Hematopoietic multipotent progenitor cell treated with erythropoietin and hydrocortisone succinate and interleukin-3 and kit ligand, for 8 days (in vitro differentiated cells): ENCODE measurements around the gene CETN2.
"Not testable (repeated sequence)": the region's sequence is repeated elsewhere in the genome, so short reads cannot be mapped to it uniquely, and the experiment has no call there.

ENCODE experiments used
- DNase-seq: peaks from one replicate; pipeline ENCODE4 v3.0.0-alpha.2; 2015

Gene CETN2

DNA sequence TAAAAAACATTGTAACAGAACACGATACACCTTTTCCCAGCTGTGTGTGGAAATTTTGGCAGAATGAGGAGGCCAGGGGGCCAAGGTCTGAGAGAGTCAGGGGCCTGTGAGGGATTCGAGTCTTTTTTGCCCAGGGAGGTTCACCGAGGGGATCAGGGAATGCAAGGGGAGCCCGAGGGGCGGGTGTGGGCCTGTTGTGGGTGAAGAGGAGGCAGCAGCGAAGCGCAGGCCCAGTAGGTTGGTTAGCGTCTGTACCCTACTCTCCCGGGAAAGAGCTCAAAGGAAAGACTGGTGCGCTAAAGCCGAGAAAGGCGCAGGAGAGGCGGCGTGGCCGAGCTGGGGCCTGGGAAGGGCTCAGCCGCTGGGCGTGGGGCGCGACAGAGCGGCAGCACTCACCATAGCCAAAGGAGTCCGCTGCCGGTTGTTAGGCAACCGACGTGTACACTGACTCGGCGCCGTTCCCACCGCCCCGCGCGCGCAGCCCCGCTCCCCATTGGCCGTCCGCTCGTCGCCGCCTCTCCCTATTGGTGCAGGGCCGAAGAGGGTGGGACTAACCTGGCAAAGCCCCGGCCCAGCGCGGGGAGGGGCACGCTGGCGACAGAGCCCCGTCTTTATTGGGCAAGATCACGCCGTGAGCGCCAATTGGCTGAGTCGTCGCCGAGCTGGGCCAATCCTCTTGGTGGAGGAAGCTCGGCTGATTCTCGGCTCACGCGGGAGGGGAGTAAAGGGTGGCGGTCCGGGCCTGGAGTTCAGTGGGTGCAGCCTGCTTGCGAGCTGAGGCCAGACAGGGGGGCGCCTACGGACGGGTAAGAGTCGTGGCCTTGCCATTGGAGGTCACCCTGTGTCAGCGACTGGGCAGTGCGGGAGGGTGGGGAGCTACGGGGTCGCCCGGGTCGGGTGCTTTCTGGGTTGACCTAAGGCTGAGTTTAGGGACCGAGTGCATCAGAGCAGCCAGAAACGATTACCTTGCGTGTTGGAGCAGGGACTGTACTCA lies at the start of gene CETN2, which contains the start of gene NSDHL:
TSS of gene CETN2 (minus strand) at position 446 of the 994 bp plus-strand sequence. CDS start at position 399, 47 bp downstream.
TSS of gene NSDHL (plus strand) at position 752 of the 994 bp plus-strand sequence. CDS start 15,262 bp downstream, outside the sequence.
- peak; percentile 94 for DNase-seq

GRCh38 chrX:152878976-152879755 lies 48.6 kb upstream of the CETN2 start:
- no peak for DNase-seq

DNA sequence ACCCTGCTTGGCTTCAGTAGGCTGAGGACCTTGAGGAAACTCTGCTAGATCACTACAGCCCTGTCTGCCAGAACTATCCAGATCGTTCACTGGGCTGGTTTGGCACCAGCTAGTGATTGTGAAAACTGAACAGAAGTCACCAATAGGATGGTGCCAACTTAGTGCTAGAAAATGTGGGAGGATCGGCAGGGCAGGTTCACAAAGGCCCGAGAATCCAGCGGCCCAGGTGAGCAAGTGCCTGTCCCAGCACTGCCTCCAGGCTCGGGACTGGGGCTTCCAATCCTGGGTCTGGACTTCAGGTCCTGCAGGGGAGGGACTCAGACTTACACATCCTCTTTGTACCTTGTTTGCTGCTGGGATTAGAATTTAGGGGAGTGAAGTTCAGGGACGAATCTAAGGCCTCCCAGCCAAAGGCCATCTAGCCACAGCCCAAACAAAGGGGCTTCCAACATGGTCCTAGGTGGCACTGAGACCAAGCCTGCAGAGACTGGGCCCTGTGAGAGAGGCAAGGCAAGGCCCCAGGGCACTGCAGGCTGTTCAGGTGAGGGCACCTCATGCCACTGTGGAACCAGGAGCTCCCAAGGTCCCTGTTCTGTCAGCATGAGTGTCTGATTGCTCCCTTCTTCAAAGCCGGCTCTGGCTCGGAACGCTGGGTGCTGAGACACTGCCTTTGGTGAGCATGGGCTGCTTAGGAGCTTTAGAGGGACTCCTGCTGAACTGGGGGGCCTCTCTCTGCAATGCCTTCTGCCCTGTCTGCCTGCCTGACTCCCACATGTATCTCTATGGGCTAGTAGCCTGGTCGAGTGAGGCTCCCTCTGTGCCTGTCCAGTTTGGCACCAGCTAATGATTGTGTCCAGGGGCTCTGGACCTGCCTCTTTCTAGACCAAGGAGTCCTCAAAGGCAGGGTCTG lies 46.6 kb upstream of the CETN2 start:
- DNase-seq, result no peak

DNA sequence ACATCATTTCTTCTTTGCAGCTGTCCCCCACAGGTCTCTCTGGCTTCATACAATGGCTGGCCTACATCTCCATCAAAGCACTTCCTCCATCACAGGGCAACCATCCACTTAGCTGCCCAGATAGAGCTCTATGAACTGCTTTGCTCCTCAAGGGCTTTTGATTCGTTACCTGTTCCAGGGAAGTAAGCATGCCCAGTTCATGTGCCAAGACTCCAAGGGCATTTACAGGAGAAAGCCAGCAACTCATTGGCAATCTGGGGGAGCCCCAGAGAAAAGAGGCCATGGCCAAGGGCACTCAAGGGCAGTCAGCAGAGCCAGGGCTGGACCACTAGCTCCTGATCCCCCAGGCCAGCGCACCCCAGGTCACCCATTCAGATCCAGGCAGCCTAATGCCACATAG lies 42.8 kb upstream of the CETN2 start:
- no peak for DNase-seq

- DNase-seq, result no peak
Measured at GRCh38 chrX:152872522-152872921, 42.0 kb upstream of the CETN2 start.

GRCh38 chrX:152871260-152871659 lies 40.7 kb upstream of the CETN2 start:
- no peak for DNase-seq

GRCh38 chrX:152869972-152870371 lies 39.4 kb upstream of the CETN2 start:
- DNase-seq, result no peak

- no peak for DNase-seq
Measured at GRCh38 chrX:152866386-152866785, 35.8 kb upstream of the CETN2 start.

- no peak for DNase-seq
Measured at GRCh38 chrX:152865232-152865920, 34.8 kb upstream of the CETN2 start.

DNA sequence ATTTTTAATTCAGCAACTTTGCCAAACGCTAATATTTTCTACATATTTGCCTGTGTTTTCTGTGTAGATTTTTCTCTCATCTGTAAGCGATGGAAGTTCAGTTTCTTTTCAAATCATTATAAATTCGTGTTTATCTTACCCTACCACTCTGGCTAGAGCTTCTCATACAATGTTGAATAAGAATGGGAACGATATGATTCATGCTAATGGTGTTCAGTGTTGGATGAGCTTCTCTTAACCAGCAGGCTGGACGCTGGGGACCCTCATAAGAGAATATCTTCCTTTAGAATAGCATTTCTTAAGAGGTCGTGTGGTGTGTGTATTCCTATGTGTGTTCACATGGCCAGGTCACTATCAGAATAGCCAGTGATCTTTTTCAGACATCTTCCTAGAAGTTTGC lies 31.3 kb upstream of the CETN2 start:
- no peak for DNase-seq

GRCh38 chrX:152861116-152861515 lies 30.6 kb upstream of the CETN2 start:
- DNase-seq, result no peak

DNA sequence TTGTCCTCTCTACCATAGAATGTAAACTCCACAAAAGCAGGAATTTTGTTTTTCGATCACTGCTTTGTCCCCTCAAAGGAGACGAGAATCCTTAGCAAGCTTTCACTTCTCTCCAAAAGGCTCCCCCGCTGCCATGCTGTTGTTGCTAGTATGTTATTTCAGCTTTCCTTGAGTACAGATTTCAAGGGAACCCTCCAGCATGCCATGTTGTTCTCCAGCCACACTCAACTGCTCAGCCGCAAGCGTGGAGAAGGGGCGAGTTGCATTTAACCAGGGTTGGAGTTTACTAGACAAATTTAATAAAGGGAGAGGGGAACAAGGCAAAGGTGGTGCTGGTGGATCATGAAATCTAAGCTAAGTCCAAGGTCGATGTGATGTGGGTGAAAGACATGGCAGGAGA lies 23.4 kb upstream of the CETN2 start:
- no peak for DNase-seq

GRCh38 chrX:152850465-152850864 lies 19.9 kb upstream of the CETN2 start:
- DNase-seq, result no peak

DNA sequence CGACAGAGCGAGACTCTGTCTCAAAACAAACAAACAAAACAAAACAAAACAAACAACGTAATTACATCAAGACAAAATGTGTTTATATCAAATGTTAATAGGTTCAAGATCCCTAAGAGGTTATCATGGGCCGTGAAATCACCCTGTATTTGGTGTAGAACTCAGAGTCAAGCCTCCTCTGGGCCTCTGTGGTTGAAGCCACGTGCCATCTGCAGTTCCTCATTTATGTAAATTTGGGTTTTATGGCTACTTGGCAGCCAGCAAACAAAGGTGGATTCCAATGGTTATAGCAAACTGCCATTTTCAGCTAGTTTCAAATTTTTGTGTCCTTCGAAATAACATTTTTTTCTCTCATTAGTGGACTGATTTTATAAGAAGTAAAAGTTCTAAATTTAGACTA lies 16.7 kb upstream of the CETN2 start:
- no peak for DNase-seq

- peak; percentile 43 for DNase-seq
Measured at GRCh38 chrX:152845618-152846240, 15.2 kb upstream of the CETN2 start.

GRCh38 chrX:152844256-152844655 lies 13.7 kb upstream of the CETN2 start:
- DNase-seq, result no peak

DNA sequence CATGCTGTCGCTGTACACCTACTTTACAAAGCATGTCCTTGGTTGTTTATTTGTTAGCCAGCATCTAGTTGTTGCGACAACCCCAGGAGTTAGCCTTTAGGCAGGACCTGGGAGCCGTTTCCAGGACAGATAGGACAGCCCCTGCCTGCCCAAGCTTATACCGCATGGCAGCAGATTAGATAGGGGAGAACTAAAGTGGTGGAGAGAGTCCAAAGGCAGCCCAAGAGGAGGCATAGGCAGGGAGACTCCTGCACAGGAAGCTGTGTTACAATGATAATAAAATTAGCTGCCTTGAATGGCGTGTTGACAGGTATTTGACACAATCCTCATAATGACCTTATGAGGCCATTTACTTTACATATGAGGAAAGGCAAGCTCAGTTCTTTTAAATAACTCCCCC lies 13.3 kb upstream of the CETN2 start:
- DNase-seq, result peak; percentile 80

DNA sequence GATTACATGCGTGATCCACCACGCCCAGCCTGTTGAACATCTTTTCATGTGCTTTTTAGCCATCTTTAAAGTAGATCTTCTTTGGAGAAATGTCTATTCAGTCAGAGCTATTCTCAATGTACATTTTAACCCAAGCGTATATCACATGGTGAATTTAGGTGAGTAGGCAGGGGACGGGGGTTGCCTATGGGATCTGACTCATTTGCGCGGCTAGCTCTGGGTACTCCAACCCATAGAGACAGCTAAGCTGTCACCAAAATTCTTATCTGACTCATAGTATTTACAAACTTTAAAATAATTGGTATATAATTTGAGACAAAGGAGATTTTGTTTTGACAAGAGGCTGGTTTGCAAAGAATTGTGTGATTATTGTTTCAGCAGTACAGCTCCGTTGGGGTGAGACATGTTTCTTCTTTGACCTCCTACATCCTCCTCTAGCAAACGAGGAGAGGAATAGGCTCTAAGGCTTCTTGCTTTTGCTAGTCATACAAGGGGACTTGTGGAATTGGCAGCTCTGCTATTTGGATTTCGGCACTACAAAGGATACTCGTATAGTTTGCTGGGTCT lies 12.3 kb upstream of the CETN2 start:
- no peak for DNase-seq

- DNase-seq, result not testable (repeated sequence)
Measured at GRCh38 chrX:152835470-152835869, 4.9 kb upstream of the CETN2 start.

DNA sequence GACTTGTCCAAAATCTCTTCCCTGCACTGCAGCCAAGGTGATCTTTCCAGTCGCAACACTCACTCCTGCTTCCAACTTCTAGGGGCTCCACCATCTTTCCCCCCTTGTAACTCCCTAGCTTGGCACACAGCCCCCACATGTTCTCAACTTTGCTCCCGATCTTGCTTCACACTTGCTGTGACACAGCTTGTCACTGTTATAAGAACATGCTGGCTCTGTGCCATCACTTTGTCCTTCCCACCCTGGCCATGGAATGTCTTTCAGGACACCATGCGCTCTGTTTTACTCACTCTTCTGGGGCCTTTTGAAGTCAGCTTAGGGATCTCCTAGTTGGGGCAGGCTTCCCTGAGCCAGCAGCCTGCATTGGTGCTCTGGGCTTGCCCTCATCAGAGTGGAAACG lies 2.8 kb upstream of the CETN2 start:
- DNase-seq, result no peak

GRCh38 chrX:152832520-152832919 lies 2.0 kb upstream of the CETN2 start:
- no peak for DNase-seq
